OCI-LY3 (cell line): ENCODE measurements around the gene GDNF.

ENCODE experiments used
- H2AFZ ChIP-seq: fragments of 200-600, 300-600 bp; shearing (Covaris generic); 2 replicates; pipeline ENCODE4 v1.6.0; 2014; ENCODE audit warnings: antibody characterized with exemption, low read depth, low read length
- H3K27ac ChIP-seq: fragments of 200-600, 300-600 bp; sonication (generic); 2 replicates; pipeline ENCODE4 v1.5.1; 2014; ENCODE audit warnings: mild to moderate bottlenecking, low read length, moderate library complexity, mixed read lengths
- H3K27me3 ChIP-seq: fragments of 200-600, 300-600 bp; sonication (generic); 2 replicates; pipeline ENCODE4 v1.6.1; 2014; ENCODE audit warnings: low read depth, low read length, mixed read lengths
- H3K36me3 ChIP-seq: fragments of 200-600, 300-600 bp; sonication (generic); replicated peaks from 2 replicates; pipeline ENCODE3; 2014; ENCODE audit warnings: low read depth, low read length, mixed read lengths
- H3K4me1 ChIP-seq: fragments of 300-600, 200-600 bp; sonication (generic); 2 replicates; pipeline ENCODE4 v1.6.1; 2014; ENCODE audit warnings: low read length, mixed read lengths
- H3K4me2 ChIP-seq: fragments of 200-600, 300-600 bp; sonication (generic); 2 replicates; pipeline ENCODE4 v1.6.1; 2014; ENCODE audit warnings: low read length, mixed read lengths
- H3K4me3 ChIP-seq: fragments of 300-600, 200-600 bp; sonication (generic); 2 replicates; pipeline ENCODE4 v1.5.1; 2014; ENCODE audit warnings: antibody characterized with exemption, mild to moderate bottlenecking, low read length, moderate library complexity
- H3K79me2 ChIP-seq: fragments of 300-600, 200-600 bp; shearing (Covaris generic); 2 replicates; pipeline ENCODE4 v1.6.1; 2014; ENCODE audit warnings: mild to moderate bottlenecking, low read length, mixed read lengths
- H3K9ac ChIP-seq: fragments of 300-600, 200-600 bp; shearing (Covaris generic); 2 replicates; pipeline ENCODE4 v1.6.0; 2014; ENCODE audit warnings: mild to moderate bottlenecking, low read length, moderate library complexity
- H3K9me3 ChIP-seq: fragments of 200-600, 300-600 bp; shearing (Covaris generic); 2 replicates; pipeline ENCODE4 v1.6.1; 2014; ENCODE audit warnings: low read length, mixed read lengths; ENCODE audit not compliant: insufficient read depth
- H4K20me1 ChIP-seq: fragments of 200-600, 300-600 bp; sonication (generic); 2 replicates; pipeline ENCODE4 v1.6.1; 2016; ENCODE audit warnings: low read length, mixed read lengths; ENCODE audit not compliant: insufficient read depth
- EZH2phosphoT487 ChIP-seq: fragments of 200-600 bp; shearing (Covaris generic); IDR thresholded peaks from 2 replicates; pipeline ENCODE4 v1.6.1; 2018; ENCODE audit warnings: antibody characterized with exemption, mixed run types, low read depth
- TF ChIP-seq, protein P1 (sequence below): fragments of 200-600, 300-600 bp; sonication (generic); IDR thresholded peaks from 2 replicates; pipeline ENCODE4 v1.5.1; 2014; ENCODE audit warnings: antibody characterized with exemption, low read length, low read depth

The GDNF gene

DNA sequence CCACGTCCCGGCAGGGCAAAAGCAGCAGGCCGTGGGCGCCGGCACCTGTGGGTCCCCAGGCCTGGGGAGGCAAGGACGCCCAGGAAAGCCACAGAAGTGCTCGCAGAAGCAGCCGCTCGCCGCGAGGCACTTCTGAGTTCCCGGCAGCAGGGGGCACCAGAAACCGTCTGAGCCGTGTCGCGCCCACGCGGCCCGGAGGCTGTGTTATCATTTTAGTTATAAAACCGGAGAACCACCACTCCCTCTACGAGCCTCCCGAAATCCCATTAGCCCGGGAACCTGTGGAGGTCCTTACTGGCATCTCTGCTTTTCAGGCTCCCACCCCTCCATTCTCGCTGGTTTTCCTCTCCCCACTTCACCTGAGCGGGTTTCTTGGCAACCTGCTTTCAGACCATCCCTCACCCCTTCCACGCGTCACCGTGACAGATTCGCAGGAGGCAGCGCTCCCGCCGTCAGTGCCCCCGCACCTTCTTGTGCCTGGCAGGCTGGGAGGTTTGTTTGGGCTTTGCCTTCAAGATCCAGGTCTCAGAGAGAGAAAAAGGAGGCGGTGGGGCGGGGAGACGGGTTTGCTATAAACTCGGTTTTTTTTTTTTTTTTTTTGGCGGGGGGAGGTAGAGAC lies 2.3 kb downstream of the GDNF start:
- no peaks in the 10 kb centered on the region for H4K20me1 ChIP-seq
- H3K27me3 ChIP-seq = no peaks in the 10 kb centered on the region
- TF ChIP-seq, protein P1, sequence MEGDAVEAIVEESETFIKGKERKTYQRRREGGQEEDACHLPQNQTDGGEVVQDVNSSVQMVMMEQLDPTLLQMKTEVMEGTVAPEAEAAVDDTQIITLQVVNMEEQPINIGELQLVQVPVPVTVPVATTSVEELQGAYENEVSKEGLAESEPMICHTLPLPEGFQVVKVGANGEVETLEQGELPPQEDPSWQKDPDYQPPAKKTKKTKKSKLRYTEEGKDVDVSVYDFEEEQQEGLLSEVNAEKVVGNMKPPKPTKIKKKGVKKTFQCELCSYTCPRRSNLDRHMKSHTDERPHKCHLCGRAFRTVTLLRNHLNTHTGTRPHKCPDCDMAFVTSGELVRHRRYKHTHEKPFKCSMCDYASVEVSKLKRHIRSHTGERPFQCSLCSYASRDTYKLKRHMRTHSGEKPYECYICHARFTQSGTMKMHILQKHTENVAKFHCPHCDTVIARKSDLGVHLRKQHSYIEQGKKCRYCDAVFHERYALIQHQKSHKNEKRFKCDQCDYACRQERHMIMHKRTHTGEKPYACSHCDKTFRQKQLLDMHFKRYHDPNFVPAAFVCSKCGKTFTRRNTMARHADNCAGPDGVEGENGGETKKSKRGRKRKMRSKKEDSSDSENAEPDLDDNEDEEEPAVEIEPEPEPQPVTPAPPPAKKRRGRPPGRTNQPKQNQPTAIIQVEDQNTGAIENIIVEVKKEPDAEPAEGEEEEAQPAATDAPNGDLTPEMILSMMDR = peak; percentile 74
- TF ChIP-seq EZH2phosphoT487 = no peak
- peak overlapping the region; percentile 98 for H3K4me2 ChIP-seq
- H3K79me2 ChIP-seq = no peaks in the 10 kb centered on the region
- H2AFZ ChIP-seq = peak overlapping the region; percentile 98
- H3K36me3 ChIP-seq = no peaks in the 10 kb centered on the region
- H3K9ac ChIP-seq = peak overlapping the region; percentile 66
- peak overlapping the region; percentile 84 for H3K4me3 ChIP-seq
- H3K27ac ChIP-seq = no peak overlapping the region
- no peaks in the 10 kb centered on the region for H3K4me1 ChIP-seq
- H3K9me3 ChIP-seq = no peaks in the 10 kb centered on the region

DNA sequence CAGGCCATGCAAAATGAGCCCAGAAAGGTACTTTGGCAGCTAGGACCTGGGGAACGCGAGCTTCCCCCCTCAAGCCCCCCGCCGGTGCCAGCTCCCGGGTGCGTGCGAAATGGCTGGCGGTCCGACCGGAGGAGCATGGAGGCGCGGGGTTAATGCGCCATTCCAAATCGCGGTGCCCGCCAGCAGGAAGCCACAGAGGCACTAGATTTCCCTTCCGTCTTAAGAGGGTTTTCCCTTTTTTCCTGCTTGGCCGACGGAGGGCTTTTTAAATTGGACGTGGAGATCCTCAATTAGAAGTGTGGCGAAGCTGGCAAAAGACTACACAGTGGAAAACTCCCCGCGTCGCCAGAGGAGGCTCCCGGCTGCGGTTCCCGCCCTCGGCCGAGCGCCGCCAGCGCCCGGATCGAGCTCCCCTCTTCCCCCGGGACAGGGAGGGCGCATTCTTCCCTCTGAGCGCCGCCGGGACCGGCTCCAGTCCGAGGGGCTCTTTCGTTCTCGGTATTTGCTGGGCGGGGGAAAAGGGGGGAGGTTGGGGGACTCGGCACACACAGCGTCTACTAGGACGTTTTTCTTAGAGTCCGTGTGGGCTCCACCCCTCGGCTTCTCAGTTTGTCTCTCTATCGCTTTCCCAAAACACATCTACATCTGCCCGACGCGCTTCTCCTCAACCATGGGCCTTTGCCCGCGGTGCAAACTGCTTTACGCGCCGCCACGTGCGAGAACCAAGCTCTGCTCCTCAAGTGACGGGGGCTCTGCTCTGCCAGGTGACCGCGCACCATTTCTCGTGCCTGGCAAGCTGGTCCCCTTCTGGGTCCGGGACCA lies 3.0 kb downstream of the GDNF start:
- H3K4me2 ChIP-seq = peak overlapping the region; percentile 41
- H3K9me3 ChIP-seq = no peaks in the 10 kb centered on the region
- TF ChIP-seq, protein P1 = no peak
- TF ChIP-seq EZH2phosphoT487 = no peak
- H4K20me1 ChIP-seq = no peaks in the 10 kb centered on the region
- no peak overlapping the region for H3K27ac ChIP-seq
- H3K27me3 ChIP-seq = 0 out of 2 replicates have a peak, but pooled peaks cover 4% of the 10 kb centered on the region
- H2AFZ ChIP-seq = no peak overlapping the region
- H3K4me3 ChIP-seq = peak overlapping the region; percentile 84; the same call in 1 of the 2 replicates
- H3K36me3 ChIP-seq = no peaks in the 10 kb centered on the region
- H3K79me2 ChIP-seq = no peaks in the 10 kb centered on the region
- no peaks in the 10 kb centered on the region for H3K4me1 ChIP-seq
- H3K9ac ChIP-seq = no peak overlapping the region

DNA sequence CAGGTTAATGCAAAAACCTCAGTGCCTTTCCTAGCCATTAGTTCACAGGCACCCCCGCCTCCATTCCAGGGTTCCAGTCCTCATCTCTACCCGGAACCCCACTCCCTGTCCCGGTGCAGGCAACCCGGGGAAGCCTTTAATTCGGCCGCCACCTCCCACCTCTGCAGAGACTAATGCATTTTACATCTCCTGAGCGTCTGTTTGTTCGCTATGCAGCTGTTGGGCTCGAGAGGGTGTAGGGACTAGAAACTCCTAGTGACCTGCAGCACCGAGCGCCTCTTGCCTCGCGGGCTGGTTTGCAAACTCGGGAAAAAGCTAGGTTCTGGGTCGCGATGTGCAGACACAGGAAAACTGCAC lies 3.6 kb downstream of the GDNF start:
- H2AFZ ChIP-seq = no peak overlapping the region
- TF ChIP-seq, protein P1 = no peak
- TF ChIP-seq EZH2phosphoT487 = no peak
- H3K27me3 ChIP-seq = 0 out of 2 replicates have a peak, but pooled peaks cover 7% of the 10 kb centered on the region
- no peaks in the 10 kb centered on the region for H3K79me2 ChIP-seq
- no peaks in the 10 kb centered on the region for H3K36me3 ChIP-seq
- H3K4me2 ChIP-seq = no peak overlapping the region
- no peaks in the 10 kb centered on the region for H3K4me1 ChIP-seq
- no peaks in the 10 kb centered on the region for H4K20me1 ChIP-seq
- H3K9me3 ChIP-seq = no peaks in the 10 kb centered on the region
- no peak overlapping the region for H3K9ac ChIP-seq
- no peak overlapping the region for H3K4me3 ChIP-seq
- no peak overlapping the region for H3K27ac ChIP-seq

DNA sequence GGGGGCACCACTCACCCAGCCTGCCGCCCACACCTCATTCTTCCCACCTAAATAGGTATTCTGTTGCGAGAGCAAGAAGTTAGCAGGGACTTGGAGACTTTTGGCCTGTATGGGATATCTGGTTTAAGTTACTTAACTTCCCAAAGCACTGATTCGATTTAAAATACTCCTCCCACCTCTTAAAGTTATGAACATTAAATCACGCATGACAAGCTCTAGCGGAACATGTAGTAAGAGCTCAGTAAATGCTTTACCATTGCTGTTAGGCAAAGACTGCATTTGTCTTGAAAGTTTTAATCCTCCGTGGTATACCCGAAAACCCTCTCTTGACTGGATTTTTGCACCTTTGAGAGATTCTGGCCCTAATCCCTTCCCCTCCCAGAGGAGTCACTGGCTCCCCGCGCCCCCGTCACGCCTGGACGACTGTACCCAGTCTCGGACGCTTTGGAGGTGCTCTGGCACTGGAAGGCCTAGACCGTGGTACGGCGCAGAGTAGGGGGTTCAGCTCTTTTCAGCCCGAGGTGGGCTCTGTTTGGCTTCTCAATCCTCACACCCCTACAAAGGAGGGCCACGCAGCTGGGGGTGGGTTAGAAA lies 4.4 kb downstream of the GDNF start:
- Histone ChIP-seq H3K36me3 (no peaks in the 10 kb centered on the region), H3K4me2 (no peak overlapping the region), H3K9me3 (no peaks in the 10 kb centered on the region), H3K79me2 (no peaks in the 10 kb centered on the region), H3K27me3 (0 out of 2 replicates have a peak, but pooled peaks cover 10% of the 10 kb centered on the region), H4K20me1 (no peaks in the 10 kb centered on the region), H3K4me1 (no peaks in the 10 kb centered on the region), H3K9ac (no peak overlapping the region), H3K4me3 (no peak overlapping the region), H2AFZ (no peak overlapping the region), H3K27ac (no peak overlapping the region)
- no peak for TF ChIP-seq EZH2phosphoT487
- TF ChIP-seq, protein P1 = no peak
